GM12891 (cell line): Measurements from ENCODE around the gene ZDHHC14. TPM values are rescaled to one million over a fixed set of nuclear protein-coding genes. Genes with fewer than 3 reads are reported as not detected.
"Not testable (repeated sequence)": the region's sequence is repeated elsewhere in the genome, so short reads cannot be mapped to it uniquely, and the experiment has no call there.

Experiments
- DNase-seq: peaks from one replicate; pipeline ENCODE4 v3.0.0; 2011; ENCODE audit warnings: low spot score; ENCODE audit not compliant: insufficient read length
- FAIRE-seq: peaks from 2 replicates; lab custom pipeline; 2011; peaks lifted over from hg19 to GRCh38; lab: Jason Lieb, UNC
- PAX5 ChIP-seq: IDR thresholded peaks from 2 replicates; pipeline ENCODE4 v1.6.1; 2011; ENCODE audit warnings: low read length, moderate library complexity, mild to moderate bottlenecking; ENCODE audit not compliant: insufficient read depth, severe bottlenecking
- POLR2A ChIP-seq: IDR thresholded peaks from 2 replicates; pipeline ENCODE4 v1.6.1; 2011; ENCODE audit warnings: low read depth, low read length, control low read depth
- POLR2AphosphoS5 ChIP-seq: IDR thresholded peaks from 2 replicates; pipeline ENCODE4 v1.6.1; 2011; ENCODE audit warnings: low read depth, low read length, control low read depth
- POU2F2 ChIP-seq: IDR thresholded peaks from 2 replicates; pipeline ENCODE4 v1.6.1; 2011; ENCODE audit warnings: low read depth, mild to moderate bottlenecking, control low read depth, low read length, moderate library complexity
- SPI1 ChIP-seq: IDR thresholded peaks from 2 replicates; pipeline ENCODE4 v1.6.1; 2011; ENCODE audit warnings: low read depth, low read length, control low read depth
- TAF1 ChIP-seq: IDR thresholded peaks from 2 replicates; pipeline ENCODE4 v1.6.1; 2011; ENCODE audit warnings: low read depth, low read length, control low read depth
- polyA plus RNA-seq: library from polyadenylated mRNA; unstranded; fragments of >200 nt; gene quantifications from one replicate; pipeline ENCODE4 v1.2.1, GENCODE V29; 2012; ENCODE audit warnings: low read depth, missing spikeins, inconsistent platforms; ENCODE audit not compliant: missing spikeins

ZDHHC14 gene
- polyA plus RNA-seq = 0.35 TPM

DNA sequence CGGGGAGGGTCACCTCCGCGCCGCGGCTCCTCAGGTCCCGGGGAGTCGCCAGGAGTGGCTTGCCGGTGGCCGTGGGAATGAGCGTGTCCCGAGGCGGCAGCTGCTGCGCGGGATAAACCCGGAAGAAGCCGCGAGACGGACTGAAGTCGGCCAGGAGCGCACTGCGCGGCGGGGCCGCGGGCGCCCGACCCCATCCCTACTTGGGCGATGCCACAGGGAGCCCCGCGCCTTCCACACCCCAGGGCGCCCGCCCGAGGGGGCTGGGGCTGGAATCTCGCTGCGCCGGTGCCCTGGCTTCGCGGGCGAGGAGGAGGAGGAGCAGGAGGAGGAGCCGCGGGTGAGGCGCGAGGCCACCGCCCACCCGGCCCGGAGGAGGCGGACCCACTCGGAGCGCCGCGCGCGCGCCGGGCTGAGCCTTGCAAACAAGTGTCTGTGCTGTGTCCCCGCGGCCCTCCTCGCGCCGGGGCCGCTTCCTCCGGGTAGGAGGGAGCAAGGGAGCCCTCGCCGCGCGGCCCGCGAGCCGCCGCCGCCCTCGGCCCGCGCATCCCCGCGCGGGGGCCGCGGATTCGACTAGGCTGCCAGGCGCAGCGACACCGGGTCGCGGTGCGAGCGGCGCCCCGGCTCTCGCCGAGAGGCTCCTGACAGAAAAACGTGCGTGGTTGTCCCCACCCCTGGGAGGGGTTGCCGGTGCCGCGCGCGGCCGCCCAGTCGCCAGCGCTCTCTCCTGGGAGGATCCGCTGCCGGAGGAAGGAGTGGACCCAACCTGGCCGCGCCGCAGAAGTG, at the start of gene ZDHHC14:
TSS of gene ZDHHC14 (plus strand) at position 412 of the 783 bp plus-strand sequence.
- TF ChIP-seq SPI1 (no peak), POLR2A (no peak), PAX5 (no peak), POU2F2 (no peak), POLR2AphosphoS5 (no peak), TAF1 (no peak)
- DNase-seq = peak; percentile 71
- peak; percentile 88 for FAIRE-seq

DNA sequence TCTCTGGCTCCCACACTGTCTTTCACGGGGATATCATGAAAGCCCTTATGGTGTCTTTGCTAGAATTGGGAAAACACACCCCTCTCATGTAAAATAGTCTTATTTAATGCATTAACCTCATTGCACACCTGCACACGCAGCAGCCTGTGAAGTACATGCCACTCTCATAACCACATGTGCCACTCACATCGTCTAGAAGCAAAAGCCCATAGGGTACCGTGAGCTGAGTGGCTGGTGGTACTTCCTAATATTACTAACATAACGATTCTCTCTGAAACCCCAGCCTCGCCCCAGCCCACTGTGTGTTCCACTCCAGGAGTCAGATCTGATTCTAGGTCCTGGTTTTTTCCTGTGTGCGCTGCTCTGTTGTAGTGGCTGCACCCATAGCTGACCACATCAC, 48.2 kb upstream of the ZDHHC14 start:
- DNase-seq (no peak), FAIRE-seq (no peak)
- TF ChIP-seq POLR2A = no peak
- TF ChIP-seq SPI1 = no peak
- TF ChIP-seq POLR2AphosphoS5 = no peak
- TF ChIP-seq TAF1 = no peak
- no peak for TF ChIP-seq POU2F2
- no peak for TF ChIP-seq PAX5

DNA sequence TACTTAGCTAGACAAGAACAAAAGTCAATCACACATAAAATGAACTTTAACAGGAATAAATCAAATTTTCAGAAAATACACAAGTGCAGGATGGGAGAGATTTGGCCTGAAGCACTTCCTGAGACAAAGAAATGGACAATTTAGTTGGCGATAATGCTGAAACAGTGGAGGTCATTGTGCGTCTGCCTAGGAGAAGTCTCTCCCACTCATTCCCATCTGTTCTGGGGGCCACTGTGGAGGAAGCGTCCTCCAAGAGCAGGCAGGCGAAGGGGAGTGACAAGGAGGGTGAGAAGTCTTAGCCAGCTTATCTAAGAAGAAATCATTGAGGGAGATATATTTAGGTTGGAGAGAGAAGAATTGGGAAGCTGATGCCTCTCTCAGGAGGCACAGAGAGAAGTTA, 47.5 kb upstream of the ZDHHC14 start:
- DNase-seq (no peak), FAIRE-seq (no peak)
- no peak for TF ChIP-seq POLR2A
- no peak for TF ChIP-seq POLR2AphosphoS5
- no peak for TF ChIP-seq TAF1
- TF ChIP-seq SPI1 = no peak
- TF ChIP-seq POU2F2 = no peak

DNA sequence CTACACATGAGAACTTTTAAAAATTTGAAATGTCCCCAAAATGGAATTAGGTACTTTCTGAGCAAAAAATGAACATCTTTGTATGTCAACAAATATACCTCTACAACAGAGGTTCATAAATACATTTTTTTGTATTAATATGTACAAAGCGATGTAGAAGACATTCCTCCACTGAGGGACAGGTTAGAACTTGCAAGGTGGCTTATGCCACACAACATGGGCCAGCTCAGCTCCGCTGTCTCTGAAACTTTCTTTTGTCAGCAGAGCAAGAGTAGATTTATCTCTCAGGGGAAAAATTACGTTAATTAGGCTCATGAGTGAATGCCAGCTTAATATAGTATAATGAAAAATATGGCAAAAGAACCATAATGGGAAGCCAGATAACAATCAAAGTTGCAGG, 47.0 kb upstream of the ZDHHC14 start:
- TF ChIP-seq SPI1 (no peak), POLR2A (no peak), POU2F2 (no peak), PAX5 (no peak), POLR2AphosphoS5 (no peak), TAF1 (no peak)
- DNase-seq (no peak), FAIRE-seq (no peak)

DNA sequence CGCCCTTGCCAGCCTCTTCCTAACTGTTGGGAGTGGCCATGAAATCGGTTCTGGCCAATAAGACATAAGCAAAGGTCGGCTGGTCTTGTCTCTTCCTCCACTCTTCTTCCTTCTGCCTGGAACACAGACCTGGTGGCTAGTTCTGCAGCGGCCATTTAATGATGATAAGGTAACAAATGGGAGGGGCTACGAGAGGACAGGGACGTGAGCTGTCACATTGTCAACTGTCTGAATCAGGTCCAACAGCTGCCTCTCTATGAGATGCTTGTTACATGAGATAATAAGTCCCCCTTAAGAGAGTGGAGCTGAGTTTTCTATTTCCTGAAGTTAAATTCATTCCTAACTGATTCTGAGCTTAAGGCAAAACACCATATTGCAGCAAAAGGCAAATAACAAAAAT, 45.2 kb upstream of the ZDHHC14 start:
- TF ChIP-seq POLR2AphosphoS5 (no peak), SPI1 (no peak), POU2F2 (no peak), POLR2A (no peak), TAF1 (no peak), PAX5 (no peak)
- no peak for FAIRE-seq
- DNase-seq = no peak

DNA sequence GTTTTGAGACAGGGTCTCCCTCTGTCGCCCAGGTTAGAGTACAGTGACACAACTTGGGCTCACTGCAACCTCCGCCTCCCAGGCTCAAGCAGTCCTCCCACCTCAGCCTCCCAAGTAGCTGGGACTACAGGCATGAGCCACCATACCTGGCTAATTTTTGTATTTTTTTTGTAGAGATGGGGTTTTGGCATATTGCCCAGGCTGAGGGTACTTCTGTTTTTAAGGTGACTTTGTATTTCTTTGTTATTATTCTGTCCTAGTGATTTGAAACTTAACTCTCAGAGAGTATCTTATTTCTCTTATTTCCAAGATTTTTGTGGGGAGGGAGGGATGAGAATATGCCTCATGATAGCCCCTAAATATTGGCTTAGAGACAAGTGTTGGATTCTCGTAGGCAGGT, 43.7 kb upstream of the ZDHHC14 start:
- not testable (repeated sequence) for DNase-seq, FAIRE-seq

DNA sequence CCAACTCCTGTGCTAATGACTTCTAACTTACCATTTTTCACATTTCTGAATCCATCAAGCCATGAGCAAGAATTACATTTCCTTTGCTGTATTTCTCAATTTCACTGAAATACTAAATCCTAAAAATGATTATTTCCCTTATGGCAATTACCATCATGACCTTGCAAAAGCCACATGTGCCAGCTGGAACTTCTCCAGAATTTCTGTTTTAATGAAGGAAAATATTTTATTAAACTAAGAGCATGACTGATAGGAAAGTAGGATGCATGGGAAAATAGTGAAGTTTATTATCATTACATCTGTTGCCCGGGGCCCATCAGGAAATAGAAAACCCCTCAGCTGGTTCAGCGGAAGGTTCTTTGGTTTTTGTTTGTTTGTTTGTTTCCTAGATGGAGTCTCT, 43.2 kb upstream of the ZDHHC14 start:
- TF ChIP-seq PAX5 = no peak
- TF ChIP-seq POU2F2 = no peak
- no peak for TF ChIP-seq POLR2A

DNA sequence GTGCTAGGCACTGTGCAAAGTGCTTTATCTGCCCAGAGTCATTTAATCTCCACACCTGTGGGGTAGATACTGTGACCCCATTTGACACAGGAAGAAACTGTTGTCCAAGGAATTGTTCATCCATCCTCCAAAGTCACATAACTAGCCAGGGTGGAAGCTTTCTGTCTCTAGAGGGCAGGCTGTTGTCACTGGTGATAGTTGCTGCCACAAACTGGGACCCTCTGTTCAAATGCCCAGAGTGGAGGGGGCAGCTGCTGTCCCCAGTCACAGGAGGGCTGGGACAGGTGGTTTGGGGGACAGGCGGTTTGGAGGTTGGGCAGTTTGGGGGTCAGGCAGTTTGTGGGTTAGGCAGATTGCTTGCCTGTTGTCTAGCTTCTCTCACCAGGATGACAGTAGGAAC, 41.6 kb upstream of the ZDHHC14 start:
- DNase-seq (no peak), FAIRE-seq (no peak)
- TF ChIP-seq POLR2A (no peak), POU2F2 (no peak), POLR2AphosphoS5 (no peak), TAF1 (no peak), PAX5 (no peak), SPI1 (no peak)

More for the DNA sequence above, 43.2 kb upstream of the ZDHHC14 start:
- FAIRE-seq (no peak), DNase-seq (no peak)

DNA sequence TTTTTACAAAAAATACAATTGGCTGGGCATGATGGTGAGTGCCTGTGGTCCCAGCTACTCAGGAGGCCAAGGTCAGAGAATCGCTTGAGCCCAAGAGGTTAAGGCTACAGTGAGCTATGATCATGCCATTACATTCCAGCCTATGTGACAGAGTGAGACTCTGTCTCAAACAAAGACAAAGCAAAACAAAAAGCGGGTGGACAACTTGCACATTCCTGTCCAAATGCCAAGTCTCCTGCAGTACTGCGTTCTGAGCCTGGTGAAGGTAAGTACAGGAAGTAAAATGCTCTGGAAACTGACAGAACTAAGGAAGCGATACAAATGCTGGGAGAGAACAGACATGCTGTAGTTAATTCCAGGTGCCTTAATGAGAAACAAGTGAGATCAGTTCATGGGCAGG, 37.3 kb upstream of the ZDHHC14 start:
- TF ChIP-seq POLR2A (no peak), TAF1 (no peak), POLR2AphosphoS5 (no peak)
- no peak for DNase-seq
- FAIRE-seq = no peak

DNA sequence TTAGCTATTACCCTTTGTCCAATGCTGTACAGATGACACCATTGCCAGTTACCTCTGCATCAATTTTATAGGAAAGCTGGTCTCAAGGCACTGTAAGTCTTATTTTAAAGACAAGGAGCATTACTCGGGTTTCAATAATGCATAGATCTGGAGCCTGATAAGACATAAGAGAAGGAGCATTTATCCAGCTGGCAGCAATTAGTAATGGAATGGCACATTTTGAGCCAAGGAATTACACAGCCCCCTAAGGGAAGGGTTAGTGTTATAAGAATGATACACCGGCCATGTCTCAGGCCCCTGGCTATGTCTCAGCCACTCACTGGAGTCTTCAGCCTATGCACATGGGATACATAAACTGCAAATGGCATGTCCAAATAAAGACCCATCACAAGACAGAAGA, 34.6 kb upstream of the ZDHHC14 start:
- FAIRE-seq (no peak), DNase-seq (no peak)
- TF ChIP-seq POLR2A = no peak
- no peak for TF ChIP-seq TAF1

DNA sequence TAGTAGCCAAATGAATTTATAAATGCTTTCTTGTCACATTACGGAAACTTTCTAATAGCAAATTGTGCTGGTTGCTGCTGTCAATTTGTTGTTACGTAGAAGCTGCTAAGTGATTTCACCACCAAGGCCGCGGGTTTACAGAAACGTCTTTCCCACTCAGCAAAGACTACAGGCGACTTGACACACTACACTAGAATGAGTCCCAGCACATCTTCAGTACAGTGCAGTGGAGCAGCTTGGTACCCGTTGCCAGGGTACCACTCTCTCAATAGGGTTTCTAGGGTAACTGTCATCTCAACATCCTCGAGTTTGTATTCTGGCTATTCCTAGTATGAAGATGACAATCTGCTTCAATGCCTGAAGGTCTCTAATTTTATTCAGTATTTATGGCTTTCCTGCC, 22.7 kb upstream of the ZDHHC14 start:
- DNase-seq (no peak), FAIRE-seq (no peak)

More for the DNA sequence above, 22.7 kb upstream of the ZDHHC14 start:
- TF ChIP-seq POLR2A = no peak
- TF ChIP-seq POLR2AphosphoS5 = no peak
- no peak for TF ChIP-seq POU2F2
- TF ChIP-seq PAX5 = no peak
- no peak for TF ChIP-seq SPI1
- TF ChIP-seq TAF1 = no peak
